ENCODE measurements around the gene CPXM2. TPM values are rescaled to one million over a fixed set of nuclear protein-coding genes. Genes with fewer than 3 reads are reported as not detected.

CPXM2 gene
- total and polyA plus RNA-seq, 2 donors (not counting 1 experiment from before 2014, with no cell fraction given): 3.1 to 48.1 TPM

DNA sequence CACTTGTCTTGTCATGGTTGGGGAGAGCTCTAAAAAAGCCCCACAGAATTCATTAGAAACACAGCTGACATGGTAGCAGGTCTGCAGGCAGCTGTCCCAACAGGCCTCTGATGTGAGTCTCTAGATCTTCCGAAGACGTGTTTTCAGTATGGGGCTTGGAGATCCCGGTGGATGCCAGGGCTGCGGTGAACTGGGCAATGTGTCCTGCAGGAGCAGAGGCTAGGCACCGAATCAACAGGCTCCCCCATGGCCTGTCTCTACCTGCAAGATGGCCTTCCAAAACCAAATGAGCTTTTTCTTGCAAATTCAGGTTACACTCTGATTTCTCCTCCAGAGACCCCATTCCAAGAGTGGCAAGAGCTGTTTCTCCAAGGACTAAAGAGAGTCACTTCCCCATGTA lies 2.9 kb downstream of the CPXM2 start:
- H3K4me1 ChIP-seq (ENCODE audit: control insufficient read depth, extremely low read depth, insufficient read depth, low read length): no peaks in the 10 kb centered on the region
- no peak for DNase-seq (ENCODE audit: low read depth in 2 of 2)
- H3K27ac ChIP-seq (ENCODE audit: insufficient read depth, low read length): no peak overlapping the region
- H3K4me3 ChIP-seq (replicated peaks in 1 of 4; ENCODE audit: control extremely low read depth in 1 of 4, insufficient read depth in 1 of 4, low read depth in 3 of 4, low read length in 4 of 4): no peak overlapping the region
- H2AFZ ChIP-seq (ENCODE audit: low read length): no peak overlapping the region
- no peaks in the 10 kb centered on the region for H4K20me1 ChIP-seq (ENCODE audit: control insufficient read depth, extremely low read depth, insufficient read depth, low read length)
- no peaks in the 10 kb centered on the region for H3K27me3 ChIP-seq (ENCODE audit: control insufficient read depth, insufficient read depth, low read length)
- no peak overlapping the region for H3K9ac ChIP-seq (ENCODE audit: insufficient read depth, low read length)
- no peaks in the 10 kb centered on the region for H3K79me2 ChIP-seq (ENCODE audit: control insufficient read depth, insufficient read depth, low read length)
- H3K9me3 ChIP-seq (ENCODE audit: control insufficient read depth, insufficient read depth, low read depth, low read length): no peaks in the 10 kb centered on the region
- H3K4me2 ChIP-seq (ENCODE audit: extremely low read depth, insufficient read depth, low read length): no peak overlapping the region
- TF ChIP-seq, protein P1, sequence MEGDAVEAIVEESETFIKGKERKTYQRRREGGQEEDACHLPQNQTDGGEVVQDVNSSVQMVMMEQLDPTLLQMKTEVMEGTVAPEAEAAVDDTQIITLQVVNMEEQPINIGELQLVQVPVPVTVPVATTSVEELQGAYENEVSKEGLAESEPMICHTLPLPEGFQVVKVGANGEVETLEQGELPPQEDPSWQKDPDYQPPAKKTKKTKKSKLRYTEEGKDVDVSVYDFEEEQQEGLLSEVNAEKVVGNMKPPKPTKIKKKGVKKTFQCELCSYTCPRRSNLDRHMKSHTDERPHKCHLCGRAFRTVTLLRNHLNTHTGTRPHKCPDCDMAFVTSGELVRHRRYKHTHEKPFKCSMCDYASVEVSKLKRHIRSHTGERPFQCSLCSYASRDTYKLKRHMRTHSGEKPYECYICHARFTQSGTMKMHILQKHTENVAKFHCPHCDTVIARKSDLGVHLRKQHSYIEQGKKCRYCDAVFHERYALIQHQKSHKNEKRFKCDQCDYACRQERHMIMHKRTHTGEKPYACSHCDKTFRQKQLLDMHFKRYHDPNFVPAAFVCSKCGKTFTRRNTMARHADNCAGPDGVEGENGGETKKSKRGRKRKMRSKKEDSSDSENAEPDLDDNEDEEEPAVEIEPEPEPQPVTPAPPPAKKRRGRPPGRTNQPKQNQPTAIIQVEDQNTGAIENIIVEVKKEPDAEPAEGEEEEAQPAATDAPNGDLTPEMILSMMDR (conservative IDR thresholded peaks at IDR 0.05 in 1 of 2, IDR thresholded peaks at IDR 0.05 in 1 of 2; ENCODE audit: low read depth in 1 of 2, low read length in 2 of 2): no peak
- TF ChIP-seq EZH2 (IDR thresholded peaks at IDR 0.05; ENCODE audit: low read length, missing control alignments): no peak
- no peaks in the 10 kb centered on the region for H3K36me3 ChIP-seq (ENCODE audit: control insufficient read depth, insufficient read depth, low read length)

DNA sequence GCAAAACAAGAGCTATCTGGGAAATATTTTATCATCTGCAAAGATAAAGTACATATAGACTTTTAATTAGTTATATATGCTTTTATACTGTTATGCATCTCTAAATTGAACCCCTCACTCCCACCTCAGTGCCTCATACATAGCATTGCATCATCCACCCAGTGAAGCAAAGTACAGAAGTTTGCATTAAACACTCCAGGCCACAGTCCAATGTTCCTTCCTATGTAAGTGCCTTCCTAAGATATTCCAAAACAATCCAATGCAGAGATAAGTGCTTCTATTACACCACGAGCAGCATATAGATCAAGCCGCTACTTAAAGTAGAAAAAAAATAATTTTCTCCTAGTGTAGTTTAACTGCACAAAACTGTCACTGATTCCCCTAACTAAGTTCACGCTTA lies 3.4 kb downstream of the CPXM2 start:
- H3K36me3 ChIP-seq (ENCODE audit: control insufficient read depth, insufficient read depth, low read length): no peaks in the 10 kb centered on the region
- H3K79me2 ChIP-seq (ENCODE audit: control insufficient read depth, insufficient read depth, low read length): no peaks in the 10 kb centered on the region
- H3K9ac ChIP-seq (ENCODE audit: insufficient read depth, low read length): no peak overlapping the region
- no peak overlapping the region for H2AFZ ChIP-seq (ENCODE audit: low read length)
- DNase-seq (ENCODE audit: low read depth in 2 of 2): no peak
- H4K20me1 ChIP-seq (ENCODE audit: control insufficient read depth, extremely low read depth, insufficient read depth, low read length): no peaks in the 10 kb centered on the region
- H3K27ac ChIP-seq (ENCODE audit: insufficient read depth, low read length): no peak overlapping the region
- no peaks in the 10 kb centered on the region for H3K9me3 ChIP-seq (ENCODE audit: control insufficient read depth, insufficient read depth, low read depth, low read length)
- no peaks in the 10 kb centered on the region for H3K27me3 ChIP-seq (ENCODE audit: control insufficient read depth, insufficient read depth, low read length)
- TF ChIP-seq EZH2 (IDR thresholded peaks at IDR 0.05; ENCODE audit: low read length, missing control alignments): no peak
- TF ChIP-seq, protein P1 (conservative IDR thresholded peaks at IDR 0.05 in 1 of 2, IDR thresholded peaks at IDR 0.05 in 1 of 2; ENCODE audit: low read depth in 1 of 2, low read length in 2 of 2): no peak
- no peaks in the 10 kb centered on the region for H3K4me1 ChIP-seq (ENCODE audit: control insufficient read depth, extremely low read depth, insufficient read depth, low read length)
- H3K4me2 ChIP-seq (ENCODE audit: extremely low read depth, insufficient read depth, low read length): no peak overlapping the region
- H3K4me3 ChIP-seq (replicated peaks in 1 of 4; ENCODE audit: control extremely low read depth in 1 of 4, insufficient read depth in 1 of 4, low read depth in 3 of 4, low read length in 4 of 4): no peak overlapping the region

DNA sequence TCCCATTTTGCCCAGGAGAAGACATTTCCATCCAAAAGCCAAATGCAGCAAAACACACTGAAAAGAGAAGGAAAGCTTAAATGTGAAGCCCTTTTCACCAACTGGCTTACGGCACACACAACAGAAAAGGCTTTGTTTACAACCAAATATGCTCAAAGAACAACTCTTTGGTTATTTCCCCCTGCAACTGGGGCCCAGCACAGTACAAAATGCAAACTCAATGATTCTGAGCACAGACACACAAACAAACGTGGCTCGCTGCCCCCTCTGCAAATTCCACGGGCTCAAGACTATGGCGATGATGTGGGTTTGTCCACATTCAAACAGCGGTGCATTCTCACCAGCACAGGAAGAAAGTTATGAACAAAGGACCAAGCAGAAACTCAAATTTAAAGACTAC lies 5.3 kb downstream of the CPXM2 start:
- H3K79me2 ChIP-seq (ENCODE audit: control insufficient read depth, insufficient read depth, low read length): no peaks in the 10 kb centered on the region
- no peaks in the 10 kb centered on the region for H3K4me1 ChIP-seq (ENCODE audit: control insufficient read depth, extremely low read depth, insufficient read depth, low read length)
- no peak overlapping the region for H3K9ac ChIP-seq (ENCODE audit: insufficient read depth, low read length)
- H3K4me2 ChIP-seq (ENCODE audit: extremely low read depth, insufficient read depth, low read length): no peak overlapping the region
- no peaks in the 10 kb centered on the region for H3K9me3 ChIP-seq (ENCODE audit: control insufficient read depth, insufficient read depth, low read depth, low read length)
- no peaks in the 10 kb centered on the region for H3K36me3 ChIP-seq (ENCODE audit: control insufficient read depth, insufficient read depth, low read length)
- H3K27ac ChIP-seq (ENCODE audit: insufficient read depth, low read length): no peak overlapping the region
- no peak overlapping the region for H2AFZ ChIP-seq (ENCODE audit: low read length)
- TF ChIP-seq EZH2 (IDR thresholded peaks at IDR 0.05; ENCODE audit: low read length, missing control alignments): no peak
- TF ChIP-seq, protein P1 (conservative IDR thresholded peaks at IDR 0.05 in 1 of 2, IDR thresholded peaks at IDR 0.05 in 1 of 2; ENCODE audit: low read depth in 1 of 2, low read length in 2 of 2): no peak
- no peak overlapping the region for H3K4me3 ChIP-seq (replicated peaks in 1 of 4; ENCODE audit: control extremely low read depth in 1 of 4, insufficient read depth in 1 of 4, low read depth in 3 of 4, low read length in 4 of 4)
- H3K27me3 ChIP-seq (ENCODE audit: control insufficient read depth, insufficient read depth, low read length): no peaks in the 10 kb centered on the region
- no peaks in the 10 kb centered on the region for H4K20me1 ChIP-seq (ENCODE audit: control insufficient read depth, extremely low read depth, insufficient read depth, low read length)
- DNase-seq (ENCODE audit: low read depth in 2 of 2): no peak
